Mesenchymal stem cell (in vitro differentiated cells and primary cell): ENCODE results near the gene RNF212B.
A peak's percentile ranks its signal among the peaks of the same experiment; 100 is the strongest.

Experiments
- DNase-seq: peaks from one replicate; pipeline ENCODE4 v3.0.0-alpha.2; 2013
- H2AFZ ChIP-seq: one replicate; pipeline ENCODE4 v1.6.1; 2013; ENCODE audit warnings: low read depth, mild to moderate bottlenecking, control low read depth, inconsistent platforms, low read length, moderate library complexity
- H2AK5ac ChIP-seq: 2 replicates; pipeline ENCODE4 v1.6.1; 2013; ENCODE audit warnings: low read length, moderate library complexity, mild to moderate bottlenecking, inconsistent platforms; ENCODE audit not compliant: severe bottlenecking
- H2BK120ac ChIP-seq: one replicate; pipeline ENCODE4 v1.6.1; 2013; ENCODE audit warnings: low read depth, mild to moderate bottlenecking, inconsistent platforms, low read length, moderate library complexity
- H2BK12ac ChIP-seq, 2 experiments: one replicate each; pipeline ENCODE4 v1.6.1; 2013; ENCODE audit warnings: inconsistent platforms in 2 of 2, low read length in 2 of 2, mild to moderate bottlenecking in 2 of 2, moderate library complexity in 2 of 2, control low read depth in 1 of 2
- H2BK15ac ChIP-seq: one replicate; pipeline ENCODE4 v1.6.1; 2013; ENCODE audit warnings: mild to moderate bottlenecking, low read depth, inconsistent platforms; ENCODE audit not compliant: poor library complexity, severe bottlenecking
- H2BK5ac ChIP-seq: 2 replicates; pipeline ENCODE4 v1.6.1; 2013; ENCODE audit warnings: low read depth, mild to moderate bottlenecking, low read length, control low read depth, inconsistent platforms; ENCODE audit not compliant: poor library complexity, severe bottlenecking
- H3K14ac ChIP-seq, 2 experiments: one replicate each; pipeline ENCODE4 v1.6.1; 2013; ENCODE audit warnings: inconsistent platforms in 2 of 2, low read length in 2 of 2, control low read depth in 1 of 2, mild to moderate bottlenecking in 1 of 2, moderate library complexity in 1 of 2
- H3K18ac ChIP-seq, 2 experiments: one replicate each; pipeline ENCODE4 v1.6.1; 2013; ENCODE audit warnings: inconsistent platforms in 2 of 2, low read length in 2 of 2, control low read depth in 1 of 2, low read depth in 1 of 2, mild to moderate bottlenecking in 1 of 2
- H3K23ac ChIP-seq, 2 experiments: one replicate each; pipeline ENCODE4 v1.6.1; 2013; ENCODE audit warnings: inconsistent platforms in 2 of 2, low read length in 2 of 2, mild to moderate bottlenecking in 2 of 2, moderate library complexity in 2 of 2, control low read depth in 1 of 2
- H3K27ac ChIP-seq: 2 replicates; pipeline ENCODE4 v1.5.1; 2013; ENCODE audit warnings: mild to moderate bottlenecking, moderate library complexity, low read length, control low read depth, inconsistent platforms; ENCODE audit not compliant: poor library complexity, severe bottlenecking
- H3K27me3 ChIP-seq, 2 experiments: 2 replicates each; pipeline versions ENCODE4 v1.6.1 to v1.7.0; 2013; ENCODE audit warnings: low read length in 2 of 2, mild to moderate bottlenecking in 2 of 2, moderate library complexity in 2 of 2, control low read depth in 1 of 2, inconsistent platforms in 1 of 2; ENCODE audit not compliant: control insufficient read depth in 1 of 2, insufficient read depth in 1 of 2
- H3K36me3 ChIP-seq, 2 experiments: 2 replicates each; pipeline versions ENCODE4 v1.6.1 to v1.7.0; 2013; ENCODE audit warnings: low read length in 2 of 2, control low read depth in 1 of 2, inconsistent platforms in 1 of 2, low read depth in 1 of 2, mild to moderate bottlenecking in 1 of 2; ENCODE audit not compliant: insufficient read depth in 2 of 2, control insufficient read depth in 1 of 2
- H3K4ac ChIP-seq, 2 experiments: one replicate each; pipeline ENCODE4 v1.6.1; 2013; ENCODE audit warnings: inconsistent platforms in 2 of 2, low read length in 2 of 2, mild to moderate bottlenecking in 2 of 2, moderate library complexity in 2 of 2, control low read depth in 1 of 2, low read depth in 1 of 2
- H3K4me1 ChIP-seq: 2 replicates; pipeline ENCODE4 v1.6.1; 2013; ENCODE audit warnings: low read depth, low read length, control low read depth; ENCODE audit not compliant: control insufficient read depth, insufficient read depth
- H3K4me2 ChIP-seq: 2 replicates; pipeline ENCODE4 v1.6.1; 2013; ENCODE audit warnings: low read length, mild to moderate bottlenecking, inconsistent platforms; ENCODE audit not compliant: poor library complexity, severe bottlenecking
- H3K4me3 ChIP-seq, 2 experiments: 2 replicates each; pipeline versions ENCODE4 v1.5.1 to v1.7.0; 2013; ENCODE audit warnings: low read length in 2 of 2, mild to moderate bottlenecking in 2 of 2, control low read depth in 1 of 2, low read depth in 1 of 2; ENCODE audit not compliant: insufficient read depth in 1 of 2
- H3K79me1 ChIP-seq: replicated peaks from 2 replicates; pipeline ENCODE4 v1.6.1; 2013; ENCODE audit warnings: mild to moderate bottlenecking, control low read depth, low read length, inconsistent platforms; ENCODE audit not compliant: poor library complexity, severe bottlenecking
- H3K9ac ChIP-seq: 2 replicates; pipeline ENCODE4 v1.7.0; 2013; ENCODE audit warnings: mild to moderate bottlenecking, low read length, moderate library complexity
- H3K9me3 ChIP-seq: 2 replicates; pipeline ENCODE4 v1.7.0; 2013; ENCODE audit warnings: mild to moderate bottlenecking, low read length; ENCODE audit not compliant: control insufficient read depth
- H4K8ac ChIP-seq: one replicate; pipeline ENCODE4 v1.6.1; 2013; ENCODE audit warnings: inconsistent platforms, mild to moderate bottlenecking, low read length, moderate library complexity
- H4K91ac ChIP-seq: one replicate; pipeline ENCODE4 v1.6.1; 2013; ENCODE audit warnings: mild to moderate bottlenecking, low read length, inconsistent platforms
- WGBS: methylation state at CpG from one replicate; pipeline ENCODE4 v1.1.7; 2013; ENCODE audit warnings: mixed read lengths; 5-methylcytosine and 5-hydroxymethylcytosine counted together

The RNF212B gene

GRCh38 chr14:23286020-23286901, 48.5 kb downstream of the RNF212B start, which contains the start of gene HOMEZ:
Gene HOMEZ, minus strand, starts transcription at chr14:23286132. Its CDS starts 180 bp downstream, at chr14:23285952.
- H4K8ac ChIP-seq = peak within 1 kb of the TSS; percentile 90
- H3K23ac ChIP-seq = no peak within 1 kb of the TSS
- H3K4me3 ChIP-seq = peak within 1 kb of the TSS; percentile 89 to 94
- H3K9ac ChIP-seq = peak within 1 kb of the TSS; percentile 93
- peaks cover 15% of the 10 kb centered on the region for H3K79me1 ChIP-seq
- peak within 1 kb of the TSS; percentile 31 to 74 for H3K4ac ChIP-seq
- H2BK5ac ChIP-seq = peak within 1 kb of the TSS; percentile 2
- peak within 1 kb of the TSS; percentile 63 for H2AK5ac ChIP-seq
- DNase-seq = peak; percentile 99
- H3K36me3 ChIP-seq = no peaks in the 10 kb centered on the region
- peak within 1 kb of the TSS; percentile 78 for H3K4me2 ChIP-seq
- peak within 1 kb of the TSS in 1 of 2 experiments; percentile 12 for H2BK12ac ChIP-seq
- WGBS = under 1% methylated on average over 48 of the region's 53 CpGs
- peak within 1 kb of the TSS; percentile 68 for H2AFZ ChIP-seq
- peak within 1 kb of the TSS; percentile 77 for H3K27ac ChIP-seq
- H3K9me3 ChIP-seq = no peaks in the 10 kb centered on the region
- H3K4me1 ChIP-seq = peaks cover 5% of the 10 kb centered on the region
- H2BK120ac ChIP-seq = peak within 1 kb of the TSS; percentile 67
- no peak within 1 kb of the TSS for H4K91ac ChIP-seq
- H3K27me3 ChIP-seq = peaks cover 0 to 7% of the 10 kb centered on the region in 2 experiments
- H2BK15ac ChIP-seq = peak within 1 kb of the TSS; percentile 26
- H3K14ac ChIP-seq = peak within 1 kb of the TSS in 1 of 2 experiments; percentile 83
- H3K18ac ChIP-seq = peak within 1 kb of the TSS; percentile 77 to 83

GRCh38 chr14:23286902-23287479, 49.3 kb downstream of the RNF212B start:
- Histone ChIP-seq H3K27ac (peak overlapping the region; percentile 77), H3K27me3 (peaks cover 0 to 7% of the 10 kb centered on the region in 2 experiments), H3K14ac (no peak overlapping the region), H2AFZ (no peak overlapping the region), H3K4me3 (peak overlapping the region in 1 of 2 experiments; percentile 94), H3K9ac (peak overlapping the region; percentile 91), H4K91ac (no peak overlapping the region), H3K4me1 (peaks cover 5% of the 10 kb centered on the region), H2BK12ac (no peak overlapping the region), H3K23ac (no peak overlapping the region), H3K4ac (peak overlapping the region in 1 of 2 experiments; percentile 47), H2AK5ac (peak overlapping the region; percentile 63), H3K18ac (no peak overlapping the region), H3K36me3 (no peaks in the 10 kb centered on the region), H2BK5ac (no peak overlapping the region), H2BK120ac (peak overlapping the region; percentile 59), H3K4me2 (peak overlapping the region; percentile 62), H3K79me1 (peaks cover 12% of the 10 kb centered on the region), H4K8ac (peak overlapping the region; percentile 39), H2BK15ac (no peak overlapping the region), H3K9me3 (no peaks in the 10 kb centered on the region)
- peak; percentile 49 for DNase-seq
- WGBS = 78% methylated on average over 6 of the region's 6 CpGs

DNA sequence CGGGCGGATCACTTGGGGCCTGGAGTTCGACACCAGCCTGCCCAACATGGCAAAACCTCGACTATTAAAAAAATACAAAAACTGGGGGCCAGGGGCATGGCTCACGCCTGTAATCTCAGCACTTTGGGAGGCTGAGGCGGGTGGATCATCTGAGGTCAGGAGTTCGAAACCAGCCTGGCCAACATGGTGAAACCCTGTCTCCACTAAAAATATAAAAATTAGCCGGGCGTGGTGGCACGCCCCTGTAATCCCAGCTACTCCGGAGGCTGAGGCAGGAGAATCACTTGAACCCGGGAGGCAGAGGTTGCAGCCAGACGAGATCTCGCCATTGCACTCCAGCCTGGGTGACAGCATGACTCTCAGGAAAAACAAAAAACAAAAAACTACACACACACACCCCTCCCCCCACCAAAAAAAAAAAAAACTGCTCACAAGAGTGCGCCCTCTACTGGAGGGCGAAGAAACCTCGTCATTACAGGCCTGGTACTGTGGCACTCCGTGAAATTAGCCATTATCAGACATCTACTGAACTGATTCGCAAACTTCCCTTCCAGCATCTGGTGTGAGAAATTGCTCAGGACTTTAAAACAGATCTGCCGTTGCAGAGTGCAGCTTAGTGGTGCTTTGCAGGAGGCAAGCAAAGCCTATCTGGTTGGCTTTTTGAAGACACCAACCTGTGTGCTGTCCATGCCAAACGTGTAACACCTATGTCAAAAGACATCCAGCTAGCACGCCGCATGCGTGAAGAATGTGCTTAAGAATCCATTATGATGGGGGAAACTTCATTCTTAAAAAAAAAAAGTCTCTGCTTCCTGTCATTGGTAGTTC, 57.2 kb downstream of the RNF212B start:
- Histone ChIP-seq H2AK5ac (no peak overlapping the region), H3K4me1 (peaks cover 2% of the 10 kb centered on the region), H3K36me3 (peaks cover 6 to 8% of the 10 kb centered on the region in 2 experiments), H3K18ac (no peak overlapping the region), H3K14ac (no peak overlapping the region), H2BK5ac (no peak overlapping the region), H3K4ac (no peak overlapping the region), H4K91ac (no peak overlapping the region), H2AFZ (no peak overlapping the region), H3K9me3 (no peaks in the 10 kb centered on the region), H3K27ac (no peak overlapping the region), H2BK15ac (no peak overlapping the region), H2BK12ac (no peak overlapping the region), H3K27me3 (peaks cover 5 to 6% of the 10 kb centered on the region in 2 experiments), H3K4me3 (no peak overlapping the region), H4K8ac (no peak overlapping the region), H3K9ac (peak overlapping the region; percentile 54), H3K4me2 (peak overlapping the region; percentile 21), H2BK120ac (no peak overlapping the region), H3K79me1 (peaks cover 4% of the 10 kb centered on the region), H3K23ac (no peak overlapping the region)
- WGBS = 60% methylated on average over 24 of the region's 24 CpGs
- peak; percentile 61 for DNase-seq
